Rectal smooth muscle tissue (tissue), 1 donor: ENCODE measurements around the gene LIN7C.
A peak's percentile ranks its signal among the peaks of the same experiment; 100 is the strongest.
"Not testable (repeated sequence)": the region's sequence is repeated elsewhere in the genome, so short reads cannot be mapped to it uniquely, and the experiment has no call there.

ENCODE experiments used
- H3K27ac ChIP-seq: one replicate; pipeline ENCODE4 v1.7.0; 2013; ENCODE audit warnings: low read depth, low read length, inconsistent platforms
- H3K27me3 ChIP-seq: one replicate; pipeline ENCODE4 v1.7.0; 2013; ENCODE audit warnings: low read length; ENCODE audit not compliant: control insufficient read depth, insufficient read depth
- H3K36me3 ChIP-seq: one replicate; pipeline ENCODE4 v1.7.0; 2013; ENCODE audit warnings: low read length; ENCODE audit not compliant: control insufficient read depth, insufficient read depth
- H3K4me1 ChIP-seq: one replicate; pipeline ENCODE4 v1.7.0; 2013; ENCODE audit warnings: low read length; ENCODE audit not compliant: control insufficient read depth, insufficient read depth
- H3K4me3 ChIP-seq: one replicate; pipeline ENCODE4 v1.7.0; 2013; ENCODE audit warnings: low read length
- H3K9ac ChIP-seq: one replicate; pipeline ENCODE4 v1.7.0; 2013; ENCODE audit warnings: low read length

LIN7C gene

GRCh38 chr11:27526535-27526934, 20.0 kb upstream of the LIN7C start:
- Histone ChIP-seq H3K4me3 (no peak overlapping the region), H3K9ac (no peak overlapping the region), H3K27ac (no peak overlapping the region), H3K36me3 (no peaks in the 10 kb centered on the region), H3K27me3 (no peaks in the 10 kb centered on the region), H3K4me1 (no peaks in the 10 kb centered on the region)

GRCh38 chr11:27525824-27526516, 19.4 kb upstream of the LIN7C start:
- Histone ChIP-seq H3K9ac (no peak overlapping the region), H3K4me1 (no peaks in the 10 kb centered on the region), H3K27me3 (no peaks in the 10 kb centered on the region), H3K4me3 (no peak overlapping the region), H3K36me3 (no peaks in the 10 kb centered on the region), H3K27ac (no peak overlapping the region)

DNA sequence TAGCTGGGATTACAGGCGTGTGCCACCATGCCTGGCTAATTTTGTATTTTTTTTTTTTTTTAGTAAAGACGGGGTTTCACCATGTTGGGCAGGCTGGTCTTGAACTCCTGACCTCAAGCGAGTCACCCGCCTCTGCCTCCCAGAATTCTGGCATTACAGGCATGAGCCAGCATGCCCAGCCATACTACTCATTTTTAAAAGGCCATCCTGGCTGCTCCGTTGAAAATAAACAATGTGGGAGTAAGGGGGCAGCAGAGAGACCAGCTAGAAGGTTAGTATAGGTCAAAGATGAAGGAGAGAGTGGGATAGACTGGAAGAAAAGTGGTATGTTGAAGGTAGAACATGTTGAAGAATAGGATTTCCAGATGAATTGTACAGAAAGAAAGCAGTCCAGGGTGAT, 17.6 kb upstream of the LIN7C start:
- no peak overlapping the region for H3K4me3 ChIP-seq
- no peaks in the 10 kb centered on the region for H3K36me3 ChIP-seq
- H3K9ac ChIP-seq = no peak overlapping the region
- H3K27ac ChIP-seq = no peak overlapping the region
- H3K27me3 ChIP-seq = no peaks in the 10 kb centered on the region
- H3K4me1 ChIP-seq = no peaks in the 10 kb centered on the region

- H3K36me3 ChIP-seq = no peaks in the 10 kb centered on the region
- H3K4me1 ChIP-seq = no peaks in the 10 kb centered on the region
- H3K9ac ChIP-seq = no peak overlapping the region
- no peaks in the 10 kb centered on the region for H3K27me3 ChIP-seq
- no peak overlapping the region for H3K27ac ChIP-seq
- H3K4me3 ChIP-seq = no peak overlapping the region
Observed at GRCh38 chr11:27520226-27520625, 13.7 kb upstream of the LIN7C start.

DNA sequence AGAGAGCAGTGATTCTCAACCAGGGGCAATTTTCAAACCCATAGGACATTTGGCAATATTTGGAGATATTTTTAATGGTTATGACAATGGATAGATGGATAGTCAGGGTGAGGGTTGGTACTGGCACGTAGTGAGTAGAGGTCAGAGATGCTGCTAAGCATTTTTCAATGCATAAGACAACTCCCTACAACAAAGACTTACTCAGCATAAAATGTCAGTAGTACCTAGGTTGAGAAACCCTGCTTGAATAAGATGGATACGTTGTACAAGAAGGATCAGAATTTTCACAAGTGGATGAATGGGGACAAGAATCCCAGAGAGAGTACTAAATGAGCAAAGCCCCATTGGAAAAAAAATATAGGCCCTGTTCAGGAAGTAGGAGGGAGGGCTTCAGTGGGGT, 11.9 kb upstream of the LIN7C start:
- H3K27ac ChIP-seq = no peak overlapping the region
- no peaks in the 10 kb centered on the region for H3K27me3 ChIP-seq
- H3K4me1 ChIP-seq = no peaks in the 10 kb centered on the region
- H3K9ac ChIP-seq = no peak overlapping the region
- no peak overlapping the region for H3K4me3 ChIP-seq
- no peaks in the 10 kb centered on the region for H3K36me3 ChIP-seq

- not testable (repeated sequence) for H3K4me1 ChIP-seq, H3K36me3 ChIP-seq, H3K4me3 ChIP-seq, H3K27ac ChIP-seq, H3K9ac ChIP-seq, H3K27me3 ChIP-seq
Observed at GRCh38 chr11:27517490-27517889, 10.9 kb upstream of the LIN7C start.

- Histone ChIP-seq H3K27me3 (no peaks in the 10 kb centered on the region), H3K9ac (no peak overlapping the region), H3K4me3 (no peak overlapping the region), H3K4me1 (no peaks in the 10 kb centered on the region), H3K27ac (no peak overlapping the region), H3K36me3 (no peaks in the 10 kb centered on the region)
Observed at GRCh38 chr11:27514558-27514957, 8.0 kb upstream of the LIN7C start.

GRCh38 chr11:27514076-27514475, 7.5 kb upstream of the LIN7C start:
- no peak overlapping the region for H3K27ac ChIP-seq
- no peaks in the 10 kb centered on the region for H3K27me3 ChIP-seq
- H3K4me3 ChIP-seq = no peak overlapping the region
- no peaks in the 10 kb centered on the region for H3K36me3 ChIP-seq
- no peak overlapping the region for H3K9ac ChIP-seq
- no peaks in the 10 kb centered on the region for H3K4me1 ChIP-seq

GRCh38 chr11:27513389-27513788, 6.8 kb upstream of the LIN7C start:
- no peak overlapping the region for H3K4me3 ChIP-seq
- H3K4me1 ChIP-seq = no peaks in the 10 kb centered on the region
- H3K27me3 ChIP-seq = no peaks in the 10 kb centered on the region
- no peak overlapping the region for H3K9ac ChIP-seq
- H3K36me3 ChIP-seq = no peaks in the 10 kb centered on the region
- no peak overlapping the region for H3K27ac ChIP-seq

DNA sequence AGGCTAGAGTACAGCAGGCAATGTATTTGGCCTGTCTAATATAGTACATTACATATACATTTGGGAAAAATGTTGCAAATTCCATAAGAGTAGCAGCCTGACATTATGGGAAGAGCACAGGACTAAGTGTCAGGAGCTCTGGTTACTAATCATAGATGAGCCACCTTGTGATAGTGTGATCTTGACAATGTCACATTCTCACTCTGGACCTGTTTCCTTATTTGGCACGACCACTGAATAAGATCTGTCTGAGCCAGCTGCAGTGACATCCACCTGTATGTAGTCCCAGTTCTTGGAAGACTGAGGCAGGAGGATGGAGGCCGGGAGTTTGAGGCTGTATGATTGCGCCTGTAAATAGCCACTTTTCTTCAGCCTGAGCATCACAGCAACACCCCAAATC, 5.7 kb upstream of the LIN7C start:
- Histone ChIP-seq H3K27me3 (no peaks in the 10 kb centered on the region), H3K4me3 (no peak overlapping the region), H3K36me3 (no peaks in the 10 kb centered on the region), H3K4me1 (no peaks in the 10 kb centered on the region), H3K9ac (no peak overlapping the region), H3K27ac (no peak overlapping the region)

DNA sequence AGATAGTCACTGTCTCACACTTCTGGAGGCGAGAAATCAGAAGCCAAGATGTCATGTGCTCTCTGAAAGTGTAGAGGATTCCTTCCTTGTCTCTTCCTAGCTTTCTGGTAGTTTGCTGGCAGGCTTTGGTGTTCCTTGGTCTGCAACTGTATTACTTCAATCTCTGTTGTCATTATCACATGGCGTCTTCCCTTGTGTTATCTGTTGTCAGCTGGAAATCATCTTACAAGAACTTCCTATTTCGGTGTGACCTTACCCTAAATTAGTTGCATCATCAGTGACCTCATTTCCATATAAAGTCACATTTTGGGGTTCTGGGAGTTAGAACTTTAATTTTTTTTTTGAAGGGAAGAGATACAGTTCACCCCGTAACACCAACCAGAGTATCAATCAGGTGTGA, 3.3 kb upstream of the LIN7C start:
- no peak overlapping the region for H3K27ac ChIP-seq
- H3K9ac ChIP-seq = no peak overlapping the region
- no peaks in the 10 kb centered on the region for H3K27me3 ChIP-seq
- H3K36me3 ChIP-seq = no peaks in the 10 kb centered on the region
- H3K4me3 ChIP-seq = no peak overlapping the region
- H3K4me1 ChIP-seq = peaks cover 5% of the 10 kb centered on the region

DNA sequence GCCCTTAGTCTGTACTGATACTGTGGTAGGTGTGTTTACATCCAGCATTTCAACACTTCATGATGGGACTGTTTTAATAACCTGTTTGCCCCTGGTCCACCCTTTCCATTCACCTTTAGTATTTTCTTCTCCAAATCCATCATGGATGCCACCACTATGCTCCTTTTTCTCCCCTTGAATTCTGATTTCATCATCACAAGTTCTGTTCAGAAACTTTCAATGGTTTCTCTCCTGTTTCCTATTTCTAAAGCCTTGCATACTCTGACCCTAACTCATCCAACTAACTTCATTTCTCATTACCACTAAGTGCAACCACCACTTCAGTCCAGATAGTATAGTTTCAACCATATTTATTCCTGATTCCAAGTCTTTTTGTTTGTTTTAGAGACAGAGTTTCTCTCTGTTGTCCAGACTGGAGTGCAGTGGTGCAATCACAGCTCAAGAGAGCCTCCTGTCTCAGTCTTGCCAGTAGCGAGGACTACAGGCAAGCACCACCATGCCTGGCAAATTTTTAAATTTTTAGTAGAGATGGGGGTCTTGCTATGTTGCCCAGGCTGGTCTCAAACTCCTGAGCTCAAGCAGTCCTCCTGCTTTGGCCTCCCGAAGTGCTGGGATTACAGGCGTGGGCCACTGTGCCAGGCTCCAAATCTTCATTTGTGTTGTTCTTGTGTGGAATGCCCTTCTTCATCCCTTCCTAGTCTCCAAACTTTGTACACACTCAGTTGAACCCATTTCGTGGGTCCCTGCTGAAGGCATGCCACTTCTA, 1.2 kb upstream of the LIN7C start:
- H3K4me1 ChIP-seq = peaks cover 5% of the 10 kb centered on the region
- no peaks in the 10 kb centered on the region for H3K27me3 ChIP-seq
- H3K27ac ChIP-seq = no peak overlapping the region
- no peak overlapping the region for H3K9ac ChIP-seq
- H3K36me3 ChIP-seq = no peaks in the 10 kb centered on the region
- peak overlapping the region; percentile 100 for H3K4me3 ChIP-seq

- no peaks in the 10 kb centered on the region for H3K27me3 ChIP-seq
- H3K4me1 ChIP-seq = peaks cover 5% of the 10 kb centered on the region
- peak overlapping the region; percentile 100 for H3K4me3 ChIP-seq
- peak overlapping the region; percentile 28 for H3K9ac ChIP-seq
- H3K36me3 ChIP-seq = peaks cover 1% of the 10 kb centered on the region
- peak overlapping the region; percentile 97 for H3K27ac ChIP-seq
Observed at GRCh38 chr11:27505781-27506180, 788 bp downstream of the LIN7C start.
